Stimulated activated CD4-positive, alpha-beta T cell treated with anti-CD3 and anti-CD28 coated beads, Interleukin-1b, Interleukin-23, amount 100 ng/mL, for 24 hours (primary cell): ENCODE results near the gene GPATCH4.
"Not testable (repeated sequence)": the region's sequence is repeated elsewhere in the genome, so short reads cannot be mapped to it uniquely, and the experiment has no call there.

ENCODE experiments used
- DNase-seq, 4 experiments: peaks; one replicate each; pipeline ENCODE4 v3.0.0-alpha.2; 2020; ENCODE audit warnings: low read depth in 4 of 4, low spot score in 1 of 4

GPATCH4 gene

GRCh38 chr1:156598731-156599432, 2.4 kb downstream of the GPATCH4 start:
- no peak for DNase-seq

GRCh38 chr1:156598125-156598524, 3.2 kb downstream of the GPATCH4 start:
- no peak for DNase-seq

GRCh38 chr1:156596426-156596825, 4.9 kb downstream of the GPATCH4 start:
- DNase-seq = no peak

GRCh38 chr1:156595016-156595415, 6.3 kb downstream of the GPATCH4 start:
- no peak for DNase-seq

GRCh38 chr1:156594190-156594589, 7.1 kb downstream of the GPATCH4 start:
- DNase-seq = no peak

GRCh38 chr1:156593661-156593989, 7.7 kb downstream of the GPATCH4 start:
- DNase-seq = no peak

- DNase-seq = no peak
Observed at GRCh38 chr1:156592910-156593660, 8.2 kb downstream of the GPATCH4 start.

GRCh38 chr1:156592158-156592909, 8.9 kb downstream of the GPATCH4 start:
- no peak for DNase-seq

GRCh38 chr1:156591432-156592157, 9.7 kb downstream of the GPATCH4 start, which contains the start of gene NAXE:
NAXE (plus strand) TSS chr1:156591776; CDS start chr1:156591805, 29 bp downstream.
- DNase-seq = peak; percentile 47 to 67 (median 58)

GRCh38 chr1:156591181-156591431, 10.2 kb downstream of the GPATCH4 start:
- DNase-seq = no peak

- DNase-seq = no peak
Observed at GRCh38 chr1:156590326-156591180, 10.7 kb downstream of the GPATCH4 start.

- DNase-seq = no peak
Observed at GRCh38 chr1:156589546-156589945, 11.7 kb downstream of the GPATCH4 start.

GRCh38 chr1:156587927-156588326, 13.4 kb downstream of the GPATCH4 start:
- DNase-seq = not testable (repeated sequence)

GRCh38 chr1:156586892-156587477, 14.3 kb downstream of the GPATCH4 start:
- DNase-seq = no peak

- no peak for DNase-seq
Observed at GRCh38 chr1:156586323-156586722, 15.0 kb downstream of the GPATCH4 start.

GRCh38 chr1:156584813-156585212, 16.5 kb downstream of the GPATCH4 start:
- DNase-seq = no peak

- peak; percentile 52 to 69 (median 66) for DNase-seq
Observed at GRCh38 chr1:156583821-156584622, 17.3 kb downstream of the GPATCH4 start.

- no peak for DNase-seq
Observed at GRCh38 chr1:156582388-156583017, 18.8 kb downstream of the GPATCH4 start.
